GM12892 (cell line): Measurements from ENCODE around the gene TMEM163.

Source experiments
- POLR2A ChIP-seq: IDR thresholded peaks from 2 replicates; pipeline ENCODE4 v1.6.1; 2011; ENCODE audit warnings: low read depth, low read length, control low read depth
- POLR2AphosphoS5 ChIP-seq: IDR thresholded peaks from 2 replicates; pipeline ENCODE4 v1.6.1; 2011; ENCODE audit warnings: low read depth, low read length, control low read depth
- TAF1 ChIP-seq: IDR thresholded peaks from 2 replicates; pipeline ENCODE4 v1.6.1; 2011; ENCODE audit warnings: low read depth, mild to moderate bottlenecking, control low read depth, low read length, borderline replicate concordance

- TF ChIP-seq TAF1: no peak
- no peak for TF ChIP-seq POLR2A
- TF ChIP-seq POLR2AphosphoS5: no peak
These were observed 3.9 kb upstream of the TMEM163 start for GRCh38 chr2:134722728-134723127.
